Measurements from ENCODE around the gene HPCAL1.

DNA sequence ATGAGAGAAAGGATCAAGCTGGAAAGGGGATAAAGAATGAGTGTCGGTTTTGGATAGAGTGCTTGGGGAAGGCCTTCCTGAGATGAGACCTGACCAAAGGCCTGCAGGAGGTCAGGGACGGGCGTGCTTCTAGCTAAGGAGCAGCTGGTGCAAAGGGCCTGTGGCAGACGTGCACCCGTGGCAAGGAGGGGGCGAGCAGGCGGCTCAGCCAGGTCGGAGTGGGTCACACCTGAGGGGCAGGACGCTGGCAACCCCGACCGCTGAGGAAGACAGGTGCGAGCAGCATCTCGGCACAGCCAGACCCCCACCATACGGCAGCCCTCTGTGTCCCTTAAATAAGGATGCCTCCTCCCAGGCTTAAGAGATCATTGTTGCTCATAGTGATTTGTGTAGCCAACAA lies 97.3 kb downstream of the HPCAL1 start:
- TF ChIP-seq YY1 (IDR thresholded peaks at IDR 0.05; ENCODE audit: low read depth) (no peak), EP300 (IDR thresholded peaks at IDR 0.05; ENCODE audit: borderline replicate concordance) (no peak), TCF12 (IDR thresholded peaks at IDR 0.05; ENCODE audit: low read depth) (no peak), EGR1 (IDR thresholded peaks at IDR 0.05) (no peak), ZBTB7A (IDR thresholded peaks at IDR 0.05; ENCODE audit: low read depth) (no peak), NFIC (IDR thresholded peaks at IDR 0.05) (no peak), CEBPB (IDR thresholded peaks at IDR 0.05) (no peak), RAD21 (IDR thresholded peaks at IDR 0.05; ENCODE audit: low read depth) (no peak), FOXM1 (IDR thresholded peaks at IDR 0.05; ENCODE audit: borderline replicate concordance, low read depth) (no peak), TAF1 (IDR thresholded peaks at IDR 0.05; ENCODE audit: low read depth) (no peak), CREB1 (IDR thresholded peaks at IDR 0.05; ENCODE audit: low read depth) (no peak)
- TF ChIP-seq, protein P1, sequence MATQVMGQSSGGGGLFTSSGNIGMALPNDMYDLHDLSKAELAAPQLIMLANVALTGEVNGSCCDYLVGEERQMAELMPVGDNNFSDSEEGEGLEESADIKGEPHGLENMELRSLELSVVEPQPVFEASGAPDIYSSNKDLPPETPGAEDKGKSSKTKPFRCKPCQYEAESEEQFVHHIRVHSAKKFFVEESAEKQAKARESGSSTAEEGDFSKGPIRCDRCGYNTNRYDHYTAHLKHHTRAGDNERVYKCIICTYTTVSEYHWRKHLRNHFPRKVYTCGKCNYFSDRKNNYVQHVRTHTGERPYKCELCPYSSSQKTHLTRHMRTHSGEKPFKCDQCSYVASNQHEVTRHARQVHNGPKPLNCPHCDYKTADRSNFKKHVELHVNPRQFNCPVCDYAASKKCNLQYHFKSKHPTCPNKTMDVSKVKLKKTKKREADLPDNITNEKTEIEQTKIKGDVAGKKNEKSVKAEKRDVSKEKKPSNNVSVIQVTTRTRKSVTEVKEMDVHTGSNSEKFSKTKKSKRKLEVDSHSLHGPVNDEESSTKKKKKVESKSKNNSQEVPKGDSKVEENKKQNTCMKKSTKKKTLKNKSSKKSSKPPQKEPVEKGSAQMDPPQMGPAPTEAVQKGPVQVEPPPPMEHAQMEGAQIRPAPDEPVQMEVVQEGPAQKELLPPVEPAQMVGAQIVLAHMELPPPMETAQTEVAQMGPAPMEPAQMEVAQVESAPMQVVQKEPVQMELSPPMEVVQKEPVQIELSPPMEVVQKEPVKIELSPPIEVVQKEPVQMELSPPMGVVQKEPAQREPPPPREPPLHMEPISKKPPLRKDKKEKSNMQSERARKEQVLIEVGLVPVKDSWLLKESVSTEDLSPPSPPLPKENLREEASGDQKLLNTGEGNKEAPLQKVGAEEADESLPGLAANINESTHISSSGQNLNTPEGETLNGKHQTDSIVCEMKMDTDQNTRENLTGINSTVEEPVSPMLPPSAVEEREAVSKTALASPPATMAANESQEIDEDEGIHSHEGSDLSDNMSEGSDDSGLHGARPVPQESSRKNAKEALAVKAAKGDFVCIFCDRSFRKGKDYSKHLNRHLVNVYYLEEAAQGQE (IDR thresholded peaks at IDR 0.05; ENCODE audit: low read depth): no peak
- TF ChIP-seq, protein P2, sequence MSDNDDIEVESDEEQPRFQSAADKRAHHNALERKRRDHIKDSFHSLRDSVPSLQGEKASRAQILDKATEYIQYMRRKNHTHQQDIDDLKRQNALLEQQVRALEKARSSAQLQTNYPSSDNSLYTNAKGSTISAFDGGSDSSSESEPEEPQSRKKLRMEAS (IDR thresholded peaks at IDR 0.05): no peak
- TF ChIP-seq, protein P3, sequence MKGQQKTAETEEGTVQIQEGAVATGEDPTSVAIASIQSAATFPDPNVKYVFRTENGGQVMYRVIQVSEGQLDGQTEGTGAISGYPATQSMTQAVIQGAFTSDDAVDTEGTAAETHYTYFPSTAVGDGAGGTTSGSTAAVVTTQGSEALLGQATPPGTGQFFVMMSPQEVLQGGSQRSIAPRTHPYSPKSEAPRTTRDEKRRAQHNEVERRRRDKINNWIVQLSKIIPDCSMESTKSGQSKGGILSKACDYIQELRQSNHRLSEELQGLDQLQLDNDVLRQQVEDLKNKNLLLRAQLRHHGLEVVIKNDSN (IDR thresholded peaks at IDR 0.05): no peak
